Globus pallidus (tissue), 1 donor: ENCODE results near the gene RHD.
"Not testable (repeated sequence)": the region's sequence is repeated elsewhere in the genome, so short reads cannot be mapped to it uniquely, and the experiment has no call there.

Source experiments
- DNase-seq: peaks from one replicate; pipeline ENCODE4 v3.0.0-alpha.2; 2015; ENCODE audit warnings: low spot score

RHD gene

GRCh38 chr1:25257196-25257595, 15.1 kb upstream of the RHD start:
- DNase-seq = no peak

GRCh38 chr1:25259813-25260212, 12.5 kb upstream of the RHD start:
- DNase-seq = not testable (repeated sequence)

GRCh38 chr1:25260336-25260735, 12.0 kb upstream of the RHD start:
- DNase-seq = not testable (repeated sequence)

- DNase-seq = not testable (repeated sequence)
Measured at GRCh38 chr1:25266554-25267287, 5.6 kb upstream of the RHD start.

GRCh38 chr1:25267288-25268142, 4.8 kb upstream of the RHD start:
- peak; percentile 53 for DNase-seq

- DNase-seq = not testable (repeated sequence)
Measured at GRCh38 chr1:25268143-25268760, 4.1 kb upstream of the RHD start.

- DNase-seq = not testable (repeated sequence)
Measured at GRCh38 chr1:25275648-25276047, 3.3 kb downstream of the RHD start.

- not testable (repeated sequence) for DNase-seq
Measured at GRCh38 chr1:25277295-25277694, 5.0 kb downstream of the RHD start.

- not testable (repeated sequence) for DNase-seq
Measured at GRCh38 chr1:25278358-25278757, 6.0 kb downstream of the RHD start.

- DNase-seq = not testable (repeated sequence)
Measured at GRCh38 chr1:25278790-25279189, 6.5 kb downstream of the RHD start.

- not testable (repeated sequence) for DNase-seq
Measured at GRCh38 chr1:25279693-25280111, 7.4 kb downstream of the RHD start.

GRCh38 chr1:25285862-25286261, 13.6 kb downstream of the RHD start:
- not testable (repeated sequence) for DNase-seq

GRCh38 chr1:25287164-25287563, 14.9 kb downstream of the RHD start:
- DNase-seq = not testable (repeated sequence)

GRCh38 chr1:25288573-25289101, 16.3 kb downstream of the RHD start:
- DNase-seq = not testable (repeated sequence)

- not testable (repeated sequence) for DNase-seq
Measured at GRCh38 chr1:25290043-25290442, 17.7 kb downstream of the RHD start.

- DNase-seq = not testable (repeated sequence)
Measured at GRCh38 chr1:25293426-25293825, 21.1 kb downstream of the RHD start.

- DNase-seq = not testable (repeated sequence)
Measured at GRCh38 chr1:25294889-25295826, 22.8 kb downstream of the RHD start.

- DNase-seq = not testable (repeated sequence)
Measured at GRCh38 chr1:25296501-25296900, 24.2 kb downstream of the RHD start.

- not testable (repeated sequence) for DNase-seq
Measured at GRCh38 chr1:25300729-25301128, 28.4 kb downstream of the RHD start.

- not testable (repeated sequence) for DNase-seq
Measured at GRCh38 chr1:25302330-25302729, 30.0 kb downstream of the RHD start.

GRCh38 chr1:25304936-25305335, 32.6 kb downstream of the RHD start:
- DNase-seq = not testable (repeated sequence)
